ENCODE data around the gene MAGEC1.
"Not testable (repeated sequence)": the region's sequence is repeated elsewhere in the genome, so short reads cannot be mapped to it uniquely, and the experiment has no call there.

The MAGEC1 gene, protein sequence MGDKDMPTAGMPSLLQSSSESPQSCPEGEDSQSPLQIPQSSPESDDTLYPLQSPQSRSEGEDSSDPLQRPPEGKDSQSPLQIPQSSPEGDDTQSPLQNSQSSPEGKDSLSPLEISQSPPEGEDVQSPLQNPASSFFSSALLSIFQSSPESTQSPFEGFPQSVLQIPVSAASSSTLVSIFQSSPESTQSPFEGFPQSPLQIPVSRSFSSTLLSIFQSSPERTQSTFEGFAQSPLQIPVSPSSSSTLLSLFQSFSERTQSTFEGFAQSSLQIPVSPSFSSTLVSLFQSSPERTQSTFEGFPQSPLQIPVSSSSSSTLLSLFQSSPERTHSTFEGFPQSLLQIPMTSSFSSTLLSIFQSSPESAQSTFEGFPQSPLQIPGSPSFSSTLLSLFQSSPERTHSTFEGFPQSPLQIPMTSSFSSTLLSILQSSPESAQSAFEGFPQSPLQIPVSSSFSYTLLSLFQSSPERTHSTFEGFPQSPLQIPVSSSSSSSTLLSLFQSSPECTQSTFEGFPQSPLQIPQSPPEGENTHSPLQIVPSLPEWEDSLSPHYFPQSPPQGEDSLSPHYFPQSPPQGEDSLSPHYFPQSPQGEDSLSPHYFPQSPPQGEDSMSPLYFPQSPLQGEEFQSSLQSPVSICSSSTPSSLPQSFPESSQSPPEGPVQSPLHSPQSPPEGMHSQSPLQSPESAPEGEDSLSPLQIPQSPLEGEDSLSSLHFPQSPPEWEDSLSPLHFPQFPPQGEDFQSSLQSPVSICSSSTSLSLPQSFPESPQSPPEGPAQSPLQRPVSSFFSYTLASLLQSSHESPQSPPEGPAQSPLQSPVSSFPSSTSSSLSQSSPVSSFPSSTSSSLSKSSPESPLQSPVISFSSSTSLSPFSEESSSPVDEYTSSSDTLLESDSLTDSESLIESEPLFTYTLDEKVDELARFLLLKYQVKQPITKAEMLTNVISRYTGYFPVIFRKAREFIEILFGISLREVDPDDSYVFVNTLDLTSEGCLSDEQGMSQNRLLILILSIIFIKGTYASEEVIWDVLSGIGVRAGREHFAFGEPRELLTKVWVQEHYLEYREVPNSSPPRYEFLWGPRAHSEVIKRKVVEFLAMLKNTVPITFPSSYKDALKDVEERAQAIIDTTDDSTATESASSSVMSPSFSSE

DNA sequence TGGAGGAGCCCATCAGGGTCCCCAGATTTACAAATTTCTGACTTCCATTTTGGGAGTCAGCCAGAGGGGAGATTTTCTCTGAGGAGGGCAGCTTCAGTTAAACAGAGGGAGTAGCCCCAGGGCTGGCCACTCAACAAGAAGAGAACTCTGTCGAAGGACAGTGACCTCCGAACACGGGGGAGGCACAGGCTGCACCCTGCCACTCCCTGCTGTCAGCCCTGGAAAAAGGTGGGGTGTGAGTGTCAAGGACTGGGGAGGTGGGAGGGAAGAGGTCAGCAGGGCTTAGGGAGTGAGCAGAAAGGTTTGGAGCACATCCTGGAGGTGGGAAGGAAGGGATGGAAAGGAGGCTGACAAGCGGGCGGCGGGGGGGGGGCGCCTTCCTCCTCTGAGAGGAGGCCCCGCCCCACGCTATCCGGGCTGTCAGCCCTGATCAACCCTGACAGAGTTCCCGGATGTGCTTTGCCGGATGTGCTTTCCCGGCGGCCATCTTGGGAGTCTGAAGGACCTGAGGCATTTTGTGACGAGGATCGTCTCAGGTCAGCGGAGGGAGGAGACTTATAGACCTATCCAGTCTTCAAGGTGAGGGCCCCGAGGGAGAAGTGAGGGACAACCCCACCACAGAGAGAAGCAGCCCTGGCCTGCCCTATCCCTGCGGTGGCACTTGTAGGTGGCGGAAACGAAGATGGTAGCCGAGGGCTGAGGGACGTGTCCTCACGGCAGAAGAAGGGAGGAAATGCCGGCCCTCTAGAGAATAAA, at the start of gene MAGEC1:
TSS of gene MAGEC1 (plus strand) at position 495 of the 756 bp plus-strand sequence. CDS start 1,179 bp downstream, outside the sequence.
- no peak within 1 kb of the TSS for H3K27ac ChIP-seq
- TF ChIP-seq CTCF (conservative IDR thresholded peaks at IDR 0.05), result no peak

DNA sequence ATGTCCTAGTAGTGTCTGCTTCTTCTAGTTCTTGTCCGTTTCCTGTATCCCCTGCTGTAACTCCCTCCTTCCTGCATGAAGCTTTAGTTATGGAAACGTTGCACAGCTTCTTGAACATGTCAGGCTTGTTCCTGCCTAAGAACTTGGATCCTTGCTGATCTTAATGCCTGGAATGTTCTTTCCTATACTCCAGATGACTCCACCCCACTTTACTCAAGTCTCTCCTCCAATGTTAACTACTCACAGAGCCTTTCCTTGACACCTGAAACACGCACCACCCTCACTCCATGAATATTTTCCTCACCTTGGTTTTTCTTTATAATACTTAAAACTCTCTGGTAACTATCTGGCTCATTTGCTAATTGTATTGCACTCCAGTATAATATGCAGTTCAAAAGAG, 46.2 kb upstream of the MAGEC1 start:
- H3K27ac ChIP-seq, result no peak overlapping the region
- TF ChIP-seq CTCF (conservative IDR thresholded peaks at IDR 0.05), result no peak

GRCh38 chrX:141879616-141880015, 24.1 kb upstream of the MAGEC1 start:
- no peak overlapping the region for H3K27ac ChIP-seq
- TF ChIP-seq CTCF (conservative IDR thresholded peaks at IDR 0.05), result peak; percentile 35

- H3K27ac ChIP-seq, result not testable (repeated sequence)
Measured at GRCh38 chrX:141888811-141889210, 14.9 kb upstream of the MAGEC1 start.

DNA sequence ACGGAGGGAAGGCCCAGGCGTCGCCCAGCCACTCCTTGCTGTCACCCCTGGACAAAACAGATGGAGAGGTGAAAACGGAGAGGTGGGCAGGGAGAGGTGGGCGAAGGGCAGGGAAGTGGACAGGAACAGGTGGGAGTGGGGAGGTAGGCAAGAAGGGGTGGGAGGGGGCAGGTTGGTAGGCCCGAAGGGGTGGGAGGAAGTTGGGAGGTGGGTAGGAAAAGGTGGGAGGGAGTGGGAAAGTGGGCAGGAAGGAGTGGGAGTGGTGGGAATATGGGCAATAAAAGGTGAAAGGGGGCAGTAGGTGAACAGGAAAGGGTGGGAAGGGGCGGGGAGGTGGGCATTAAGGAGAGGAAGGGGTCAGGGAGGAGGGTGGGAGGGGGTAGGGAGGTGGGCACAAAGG, 9.0 kb upstream of the MAGEC1 start:
- TF ChIP-seq CTCF (conservative IDR thresholded peaks at IDR 0.05), result no peak
- no peak overlapping the region for H3K27ac ChIP-seq

GRCh38 chrX:141897690-141898089, 6.0 kb upstream of the MAGEC1 start:
- no peak for TF ChIP-seq CTCF (conservative IDR thresholded peaks at IDR 0.05)
- no peak overlapping the region for H3K27ac ChIP-seq

DNA sequence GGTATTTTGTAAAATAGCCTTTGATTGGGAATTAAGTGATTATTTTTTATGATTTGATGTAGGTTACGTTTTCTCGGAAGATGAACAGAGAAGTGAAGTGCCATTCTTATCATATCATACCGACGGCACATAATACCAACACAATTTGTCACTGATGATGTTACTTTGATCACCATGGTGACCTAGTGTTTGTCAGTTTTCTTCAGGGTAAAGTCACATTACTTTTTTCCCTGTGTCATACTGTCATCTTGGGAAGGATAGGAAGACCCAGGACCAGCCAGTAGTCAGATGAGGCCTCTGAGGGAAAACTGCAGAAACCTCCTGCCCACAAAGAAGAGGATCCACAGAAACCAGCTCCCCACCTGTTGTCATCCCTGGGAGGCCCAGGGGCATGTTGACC, 1.3 kb upstream of the MAGEC1 start:
- no peak for TF ChIP-seq CTCF (conservative IDR thresholded peaks at IDR 0.05)

More for the DNA sequence above, 1.3 kb upstream of the MAGEC1 start:
- H3K27ac ChIP-seq, result no peak overlapping the region

Data from VCaP (cell line).